ENCODE data around the gene RRP15. TPM values are rescaled to one million over a fixed set of nuclear protein-coding genes. Genes with fewer than 3 reads are reported as not detected.

Gene RRP15
- total RNA-seq, 1 experiment from 2014 or later, result 25.5 TPM

GRCh38 chr1:218255090-218255489 is 30.0 kb upstream of the RRP15 start:
- ATAC-seq (no peak), DNase-seq (ENCODE audit: low read depth, low spot score) (no peak)
- intact Hi-C loops (cut with micrococcal nuclease), result loop anchor here (5.0 kb wide), 1 partner anchor 1162 kb away; no protein-coding TSS in a partner anchor
- Histone ChIP-seq H3K27me3 (ENCODE audit: insufficient read depth, low read length) (no peaks in the 10 kb centered on the region), H3K9me3 (ENCODE audit: control insufficient read depth in 1 of 2, insufficient read depth in 1 of 2, low read depth in 1 of 2, low read length in 2 of 2) (no peaks in the 10 kb centered on the region), H3K36me3 (ENCODE audit: control insufficient read depth in 1 of 2, insufficient read depth in 2 of 2, low read length in 2 of 2) (no peaks in the 10 kb centered on the region), H3K27ac (ENCODE audit: low read depth, low read length) (no peak overlapping the region), H2AFZ (ENCODE audit: low read depth, low read length, poor library complexity, severe bottlenecking) (no peak overlapping the region), H3K4me1 (ENCODE audit: control insufficient read depth in 1 of 2, insufficient read depth in 2 of 2, low read length in 2 of 2) (no peaks in the 10 kb centered on the region), H3K4me3 (replicated peaks in 1 of 2; ENCODE audit: low read depth in 1 of 2, low read length in 2 of 2) (no peak overlapping the region), H3K79me2 (ENCODE audit: insufficient read depth, low read length) (no peaks in the 10 kb centered on the region), H3K4me2 (ENCODE audit: low read length) (no peak overlapping the region), H4K20me1 (ENCODE audit: insufficient read depth) (no peaks in the 10 kb centered on the region), H3K9me2 (ENCODE audit: insufficient read depth) (no peaks in the 10 kb centered on the region), H3K9ac (ENCODE audit: low read length) (no peak overlapping the region)
- ChIA-PET CTCF (no interaction called here), RAD21 (ENCODE audit: low non-redundant PET in 1 of 2, low total read pairs in 2 of 2, uncharacterized antibody in 2 of 2, unreplicated experiment in 2 of 2) (no interaction called here), POLR2A (no interaction called here)
- BruUV-seq (replicated peaks), result no TSS peak
- TF ChIP-seq SP1 (IDR thresholded peaks at IDR 0.05; ENCODE audit: low read depth), result no peak
- no peak for TF ChIP-seq RAD21 (IDR thresholded peaks at IDR 0.05; ENCODE audit: low read depth)
- TF ChIP-seq CTCF (IDR thresholded peaks at IDR 0.05 in 2 of 3, conservative IDR thresholded peaks at IDR 0.05 in 1 of 3; ENCODE audit: borderline replicate concordance in 1 of 3, insufficient read depth in 1 of 3, low read depth in 2 of 3, low read length in 2 of 3), result no peak
- TF ChIP-seq SIN3A (IDR thresholded peaks at IDR 0.05; ENCODE audit: low read depth), result no peak
- TF ChIP-seq CBX3 (IDR thresholded peaks at IDR 0.05; ENCODE audit: low read depth), result no peak
- TF ChIP-seq JUND (IDR thresholded peaks at IDR 0.05), result no peak
- TF ChIP-seq FOSL1 (IDR thresholded peaks at IDR 0.05; ENCODE audit: low read depth), result no peak
- no peak for TF ChIP-seq REST (IDR thresholded peaks at IDR 0.05; ENCODE audit: low read depth)
- no peak for TF ChIP-seq YY1 (IDR thresholded peaks at IDR 0.05; ENCODE audit: extremely low read depth, insufficient replicate concordance, low read depth, low read length)
- no peak for TF ChIP-seq SRF (IDR thresholded peaks at IDR 0.05; ENCODE audit: low read depth)
- no peak for TF ChIP-seq MAX (IDR thresholded peaks at IDR 0.05)
- TF ChIP-seq POLR2AphosphoS5 (IDR thresholded peaks at IDR 0.05; ENCODE audit: low read depth, low read length), result no peak
- no peak for TF ChIP-seq EZH2 (IDR thresholded peaks at IDR 0.05)
- no peak for TF ChIP-seq ZNF274 (IDR thresholded peaks at IDR 0.05; ENCODE audit: low read depth, low read length)
